Neutrophil (primary cell): ENCODE measurements around the gene TIGD2.

Source experiments
- H3K27ac ChIP-seq: fragments of 200-600 bp; sonication (generic); 2 replicates; pipeline ENCODE4 v1.5.1; 2016; ENCODE audit warnings: mild to moderate bottlenecking, moderate library complexity
- H3K27me3 ChIP-seq: fragments of 200-600 bp; sonication (generic); 2 replicates; pipeline ENCODE4 v1.6.0; 2016; ENCODE audit warnings: mild to moderate bottlenecking
- H3K36me3 ChIP-seq: fragments of 200-600 bp; sonication (generic); 2 replicates; pipeline ENCODE4 v1.5.1; 2017
- H3K4me1 ChIP-seq, 2 experiments: fragments of 200-600 bp in 1 of 2; sonication (generic) in 1 of 2; 1 replicate in 1 of 2; 2 replicates in 1 of 2; pipeline versions ENCODE4 v1.5.1 to v1.6.1; 2013 to 2016; ENCODE audit warnings: low read depth in 1 of 2, low read length in 1 of 2, mild to moderate bottlenecking in 1 of 2, moderate library complexity in 1 of 2; ENCODE audit not compliant: control insufficient read depth in 1 of 2, insufficient read depth in 1 of 2
- H3K4me3 ChIP-seq, 2 experiments: fragments of 200-600 bp in 1 of 2; sonication (generic) in 1 of 2; 1 replicate in 1 of 2; 2 replicates in 1 of 2; pipeline ENCODE4 v1.5.1; 2013 to 2016; ENCODE audit warnings: low read depth in 1 of 2, low read length in 1 of 2, mild to moderate bottlenecking in 1 of 2, moderate library complexity in 1 of 2
- H3K9me3 ChIP-seq: fragments of 200-600 bp; sonication (generic); 2 replicates; pipeline ENCODE4 v1.5.1; 2016
- TF ChIP-seq, protein P1 (sequence below): fragments of 200-600 bp; sonication (generic); IDR thresholded peaks from 2 replicates; pipeline ENCODE4 v1.5.1; 2016; ENCODE audit warnings: antibody characterized with exemption

The TIGD2 gene

DNA sequence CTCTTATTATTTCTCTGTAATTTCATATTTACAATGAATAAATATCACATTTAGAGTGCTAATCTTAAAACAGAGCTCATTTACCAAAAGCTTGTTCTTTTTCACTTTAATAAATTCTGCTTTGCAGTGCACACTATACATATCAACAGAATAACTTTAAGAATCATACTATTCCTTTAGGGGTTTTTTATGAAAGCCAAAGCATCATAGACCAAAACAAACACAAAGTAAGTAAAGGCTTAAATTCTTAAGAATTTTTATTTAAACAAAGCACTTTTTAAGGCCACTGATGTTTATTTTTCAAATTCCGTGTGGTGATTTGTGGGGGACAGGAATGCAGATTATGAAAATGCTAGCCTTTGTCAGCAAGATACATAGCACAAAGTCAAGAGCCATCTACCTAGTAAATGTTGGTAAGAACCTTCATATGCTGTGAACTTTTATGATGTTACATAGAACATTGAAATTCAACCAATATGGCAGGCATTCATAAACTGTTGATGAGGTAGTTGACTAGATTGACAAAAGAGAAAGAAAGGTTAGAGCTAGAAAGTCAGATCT is 17.8 kb downstream of the TIGD2 start:
- no peaks in the 10 kb centered on the region for H3K9me3 ChIP-seq
- no peaks in the 10 kb centered on the region for H3K36me3 ChIP-seq
- H3K27ac ChIP-seq: no peak overlapping the region
- no peaks in the 10 kb centered on the region for H3K27me3 ChIP-seq
- H3K4me3 ChIP-seq: no peak overlapping the region
- TF ChIP-seq, protein P1, sequence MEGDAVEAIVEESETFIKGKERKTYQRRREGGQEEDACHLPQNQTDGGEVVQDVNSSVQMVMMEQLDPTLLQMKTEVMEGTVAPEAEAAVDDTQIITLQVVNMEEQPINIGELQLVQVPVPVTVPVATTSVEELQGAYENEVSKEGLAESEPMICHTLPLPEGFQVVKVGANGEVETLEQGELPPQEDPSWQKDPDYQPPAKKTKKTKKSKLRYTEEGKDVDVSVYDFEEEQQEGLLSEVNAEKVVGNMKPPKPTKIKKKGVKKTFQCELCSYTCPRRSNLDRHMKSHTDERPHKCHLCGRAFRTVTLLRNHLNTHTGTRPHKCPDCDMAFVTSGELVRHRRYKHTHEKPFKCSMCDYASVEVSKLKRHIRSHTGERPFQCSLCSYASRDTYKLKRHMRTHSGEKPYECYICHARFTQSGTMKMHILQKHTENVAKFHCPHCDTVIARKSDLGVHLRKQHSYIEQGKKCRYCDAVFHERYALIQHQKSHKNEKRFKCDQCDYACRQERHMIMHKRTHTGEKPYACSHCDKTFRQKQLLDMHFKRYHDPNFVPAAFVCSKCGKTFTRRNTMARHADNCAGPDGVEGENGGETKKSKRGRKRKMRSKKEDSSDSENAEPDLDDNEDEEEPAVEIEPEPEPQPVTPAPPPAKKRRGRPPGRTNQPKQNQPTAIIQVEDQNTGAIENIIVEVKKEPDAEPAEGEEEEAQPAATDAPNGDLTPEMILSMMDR: no peak
- H3K4me1 ChIP-seq: no peaks in the 10 kb centered on the region

DNA sequence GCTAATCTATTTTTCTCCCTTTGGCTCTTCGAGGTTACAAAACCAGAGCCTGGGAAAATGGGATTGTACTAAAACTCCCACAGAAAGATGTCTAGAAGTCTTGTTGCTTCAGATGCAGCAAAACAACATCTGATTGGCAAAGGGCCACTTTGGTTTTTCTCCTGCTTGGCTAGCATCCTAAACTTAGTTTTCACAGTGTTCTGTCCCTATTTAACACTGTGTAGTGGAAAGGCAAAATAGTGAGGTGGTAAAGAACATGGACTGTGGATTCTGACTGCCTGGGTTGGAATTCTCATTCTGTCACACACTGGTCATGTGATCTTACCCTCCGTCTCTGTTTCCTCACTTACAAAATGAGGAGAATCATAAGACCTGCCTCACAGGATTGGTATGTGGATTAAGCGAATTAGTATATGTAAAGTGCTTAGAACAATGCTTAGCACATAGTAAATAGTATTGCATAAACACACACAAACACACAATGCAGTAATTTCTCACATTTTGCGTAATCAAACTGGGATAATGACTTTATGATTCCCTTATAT is 23.5 kb downstream of the TIGD2 start:
- no peaks in the 10 kb centered on the region for H3K27me3 ChIP-seq

DNA sequence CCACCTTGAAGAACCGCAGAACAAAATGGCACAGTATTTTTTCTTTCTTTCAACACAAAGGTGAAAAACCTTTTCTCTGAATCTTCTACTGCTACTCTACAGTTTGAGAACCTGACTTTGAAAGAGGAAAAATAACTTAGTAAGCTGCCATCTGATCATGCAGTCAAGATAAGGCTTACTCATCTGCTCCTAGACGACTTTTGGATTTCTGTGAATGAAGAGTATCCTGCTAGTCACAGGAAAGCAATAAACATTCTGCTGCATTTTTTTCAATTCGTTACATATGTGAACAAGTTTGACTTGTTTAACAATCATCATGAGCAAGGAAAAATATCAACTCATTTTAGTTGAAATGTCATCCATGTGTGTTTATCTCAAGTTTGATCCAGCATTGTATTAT is 25.2 kb downstream of the TIGD2 start:
- Histone ChIP-seq H3K4me3 (no peak overlapping the region), H3K36me3 (no peaks in the 10 kb centered on the region), H3K9me3 (no peaks in the 10 kb centered on the region), H3K4me1 (no peaks in the 10 kb centered on the region), H3K27me3 (no peaks in the 10 kb centered on the region), H3K27ac (no peak overlapping the region)
- TF ChIP-seq, protein P1: no peak

More for the DNA sequence above, 23.5 kb downstream of the TIGD2 start:
- TF ChIP-seq, protein P1: no peak
- Histone ChIP-seq H3K4me1 (no peaks in the 10 kb centered on the region), H3K27ac (no peak overlapping the region), H3K4me3 (no peak overlapping the region), H3K36me3 (no peaks in the 10 kb centered on the region), H3K9me3 (no peaks in the 10 kb centered on the region)

DNA sequence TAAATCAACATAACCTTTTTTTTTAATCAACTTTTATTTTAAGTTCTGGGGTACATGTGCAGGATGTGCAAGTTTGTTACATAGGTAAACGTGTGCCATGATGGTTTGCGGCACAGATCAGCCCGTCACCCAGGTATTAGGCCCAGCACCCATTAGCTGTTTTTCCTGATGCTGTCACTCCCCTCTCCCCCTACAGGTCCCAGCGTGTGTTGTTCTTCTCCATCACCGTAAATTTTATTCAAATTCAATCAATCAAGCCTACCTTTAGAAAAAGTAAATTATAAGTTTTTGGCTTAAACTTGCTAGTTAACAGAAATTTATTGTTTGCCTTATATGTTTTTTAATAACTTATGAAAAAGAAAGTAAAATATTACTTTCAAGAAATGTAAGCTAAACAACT is 25.9 kb downstream of the TIGD2 start:
- no peaks in the 10 kb centered on the region for H3K27me3 ChIP-seq
- H3K27ac ChIP-seq: no peak overlapping the region
- H3K9me3 ChIP-seq: no peaks in the 10 kb centered on the region
- TF ChIP-seq, protein P1: no peak
- no peaks in the 10 kb centered on the region for H3K36me3 ChIP-seq
- H3K4me3 ChIP-seq: no peak overlapping the region
- H3K4me1 ChIP-seq: no peaks in the 10 kb centered on the region

DNA sequence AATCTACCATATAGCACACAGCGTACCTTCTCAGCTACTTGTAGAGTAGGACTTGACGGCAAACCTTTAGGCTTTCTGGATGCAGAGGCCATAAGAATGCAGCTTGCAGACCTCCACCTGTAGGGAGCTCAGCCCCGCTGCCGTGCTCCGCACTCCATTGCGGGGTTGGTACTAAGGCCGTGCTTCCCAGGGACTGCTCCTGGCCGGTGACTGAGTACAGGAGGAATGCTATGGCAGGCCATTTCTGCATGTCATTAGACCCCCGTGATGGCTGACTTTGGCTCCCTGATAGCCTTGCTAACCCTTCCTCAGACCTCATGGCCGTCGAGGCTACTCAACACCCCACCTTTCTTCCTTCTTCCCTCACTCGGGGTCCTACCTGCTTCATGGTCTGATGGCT is 26.4 kb downstream of the TIGD2 start:
- TF ChIP-seq, protein P1: no peak
- no peaks in the 10 kb centered on the region for H3K36me3 ChIP-seq
- no peaks in the 10 kb centered on the region for H3K27me3 ChIP-seq
- no peaks in the 10 kb centered on the region for H3K9me3 ChIP-seq
- no peak overlapping the region for H3K27ac ChIP-seq
- H3K4me3 ChIP-seq: no peak overlapping the region
- no peaks in the 10 kb centered on the region for H3K4me1 ChIP-seq
